Measurements from ENCODE around the gene RASL11A.
"Not testable (repeated sequence)": the region's sequence is repeated elsewhere in the genome, so short reads cannot be mapped to it uniquely, and the experiment has no call there.

RASL11A gene

GRCh38 chr13:27283906-27284493 is 13.4 kb downstream of the RASL11A start:
- no peak for TF ChIP-seq CTCF (conservative IDR thresholded peaks at IDR 0.05; ENCODE audit: low read depth)
- ChIA-PET CTCF (interaction anchor here (0.6 to 2.2 kb wide), 3 partner anchors 296 to 337 kb away, joined by 3 to 15 read pairs (median 8); no protein-coding TSS in a partner anchor), POLR2A (ENCODE audit: low non-redundant PET) (no interaction called here)
- no peak overlapping the region for H3K27ac ChIP-seq
- peak; percentile 13 for DNase-seq (ENCODE audit: low spot score)

GRCh38 chr13:27288392-27288791 is 17.8 kb downstream of the RASL11A start:
- CTCF ChIA-PET: interaction anchor here (0.6 to 0.7 kb wide), 2 partner anchors 44 to 243 kb away, joined by 3 to 5 read pairs; no protein-coding TSS in a partner anchor
- POLR2A ChIA-PET (ENCODE audit: low non-redundant PET): no interaction called here
- no peak overlapping the region for H3K27ac ChIP-seq
- no peak for TF ChIP-seq CTCF (conservative IDR thresholded peaks at IDR 0.05; ENCODE audit: low read depth)
- no peak for DNase-seq (ENCODE audit: low spot score)

- CTCF ChIA-PET: interaction anchor here (0.7 kb wide), 1 partner anchor 244 kb away, joined by 5 read pairs; no protein-coding TSS in a partner anchor
- DNase-seq (ENCODE audit: low spot score): no peak
- no peak overlapping the region for H3K27ac ChIP-seq
- no peak for TF ChIP-seq CTCF (conservative IDR thresholded peaks at IDR 0.05; ENCODE audit: low read depth)
- POLR2A ChIA-PET (ENCODE audit: low non-redundant PET): no interaction called here
Observed at GRCh38 chr13:27289011-27289665, 18.5 kb downstream of the RASL11A start.

- no peak for DNase-seq (ENCODE audit: low spot score)
- ChIA-PET POLR2A (ENCODE audit: low non-redundant PET) (no interaction called here), CTCF (no interaction called here)
- TF ChIP-seq CTCF (conservative IDR thresholded peaks at IDR 0.05; ENCODE audit: low read depth): no peak
- no peak overlapping the region for H3K27ac ChIP-seq
Observed at GRCh38 chr13:27290715-27291114, 20.1 kb downstream of the RASL11A start.

GRCh38 chr13:27291967-27292366 is 21.3 kb downstream of the RASL11A start:
- CTCF ChIA-PET; H3K27ac ChIP-seq; DNase-seq (ENCODE audit: low spot score); POLR2A ChIA-PET (ENCODE audit: low non-redundant PET): not testable (repeated sequence)

GRCh38 chr13:27293076-27293691 is 22.6 kb downstream of the RASL11A start:
- TF ChIP-seq CTCF (conservative IDR thresholded peaks at IDR 0.05; ENCODE audit: low read depth): no peak
- ChIA-PET CTCF (interaction anchor here (0.6 to 1.0 kb wide), 2 partner anchors 23 to 347 kb away, joined by 3 to 7 read pairs; partner anchors contain the start of gene RASL11A), POLR2A (ENCODE audit: low non-redundant PET) (no interaction called here)
- no peak for DNase-seq (ENCODE audit: low spot score)
- no peak overlapping the region for H3K27ac ChIP-seq
